K562 (cell line): ENCODE results near the gene WWOX. TPM values are rescaled to one million over a fixed set of nuclear protein-coding genes. Genes with fewer than 3 reads are reported as not detected.

ENCODE experiments used
- ATAC-seq: fragments of 200-7000 bp; cut with Tn5 transposase; 3 replicates; pipeline ENCODE4 v1.9.1; 2020; ENCODE audit warnings: moderate library complexity
- BruUV-seq: library from RNA; stranded (reverse); fragments of 400-500 nt; replicated peaks from 2 replicates; lab custom pipeline; 2021; lab: Mats Ljungman, UMichigan
- CTCF ChIA-PET: fragments of 300-600 bp; formaldehyde crosslinking; extraction: SDS; loops from one replicate; lab custom pipeline; 2021; ENCODE audit warnings: low intra/inter-chr PET ratio; lab: Yijun Ruan, JAX
- POLR2A ChIA-PET: fragments of 300-600, 350-650 bp; sonication (Branson Sonifier 250); formaldehyde crosslinking; extraction: SDS; loops from one replicate; lab custom pipeline; 2021; ENCODE audit warnings: antibody characterized with exemption, inconsistent platforms; lab: Yijun Ruan, JAX
- DNase-seq, 4 experiments: peaks; one replicate each; pipeline versions ENCODE4 v3.0.0 to v3.0.0-alpha.2; 2011 to 2018; ENCODE audit warnings: low spot score in 3 of 4, mixed read lengths in 3 of 4; ENCODE audit errors: extremely low read depth in 1 of 4
- FAIRE-seq: peaks from 2 replicates; lab custom pipeline; 2011; peaks lifted over from hg19 to GRCh38; lab: Jason Lieb, UNC
- H2AFZ ChIP-seq: 2 replicates; pipeline ENCODE4 v1.6.0; 2011; ENCODE audit warnings: low read depth, low read length, control low read depth, inconsistent platforms
- H3K27ac ChIP-seq: fragments of 200-600 bp; 3 replicates; pipeline ENCODE4 v1.8.0; 2011; ENCODE audit warnings: low read depth, mild to moderate bottlenecking, control low read depth, inconsistent platforms, low read length, moderate library complexity, mixed read lengths; ENCODE audit errors: extremely low read depth
- H3K27me3 ChIP-seq, 2 experiments: fragments of 300-600 bp in 1 of 2; 2 replicates in 1 of 2; 3 replicates in 1 of 2; pipeline versions ENCODE4 v1.6.0 to v1.8.0; 2011; ENCODE audit warnings: inconsistent platforms in 2 of 2, low read length in 2 of 2, mild to moderate bottlenecking in 1 of 2, mixed read lengths in 1 of 2, moderate library complexity in 1 of 2; ENCODE audit not compliant: control insufficient read depth in 2 of 2, insufficient read depth in 2 of 2
- H3K36me3 ChIP-seq: fragments of 300-600 bp; 3 replicates; pipeline ENCODE4 v1.8.0; 2011; ENCODE audit warnings: mild to moderate bottlenecking, low read length, inconsistent platforms; ENCODE audit not compliant: control insufficient read depth, insufficient read depth
- H3K4me1 ChIP-seq, 2 experiments: fragments of 200-600 bp in 1 of 2; replicated peaks in 1 of 2; 2 replicates in 1 of 2; 3 replicates in 1 of 2; pipeline versions ENCODE4 v1.5.1 to v1.8.0; 2011; ENCODE audit warnings: inconsistent platforms in 2 of 2, low read length in 2 of 2, mild to moderate bottlenecking in 1 of 2, mixed read lengths in 1 of 2, moderate library complexity in 1 of 2; ENCODE audit not compliant: control insufficient read depth in 2 of 2, insufficient read depth in 2 of 2
- H3K4me2 ChIP-seq: 2 replicates; pipeline ENCODE4 v1.6.1; 2011; ENCODE audit warnings: low read length, control low read depth, inconsistent platforms, mixed read lengths; ENCODE audit not compliant: insufficient read depth
- H3K4me3 ChIP-seq: fragments of 200-600 bp; sonication (generic), shearing (Covaris generic); 2 replicates; pipeline ENCODE4 v1.5.1; 2016; ENCODE audit warnings: control low read depth, inconsistent platforms
- H3K79me2 ChIP-seq: fragments of 200-600 bp; 3 replicates; pipeline ENCODE4 v1.8.0; 2011; ENCODE audit warnings: low read length, inconsistent platforms; ENCODE audit not compliant: control insufficient read depth, insufficient read depth
- H3K9ac ChIP-seq, 2 experiments: 2 replicates each; pipeline versions ENCODE4 v1.6.0 to v1.6.1; 2011; ENCODE audit warnings: low read depth in 2 of 2, low read length in 2 of 2, control low read depth in 1 of 2, inconsistent platforms in 1 of 2, mild to moderate bottlenecking in 1 of 2, mixed read lengths in 1 of 2; ENCODE audit not compliant: insufficient read depth in 1 of 2
- H3K9me1 ChIP-seq: one replicate; pipeline ENCODE4 v1.6.0; 2011; ENCODE audit warnings: inconsistent platforms, mild to moderate bottlenecking, low read length, moderate library complexity; ENCODE audit not compliant: control insufficient read depth, insufficient read depth
- H3K9me3 ChIP-seq: replicated peaks from 2 replicates; pipeline ENCODE4 v1.5.1; 2011; ENCODE audit warnings: low read depth, low read length, inconsistent platforms; ENCODE audit not compliant: control insufficient read depth, insufficient read depth
- H4K20me1 ChIP-seq: replicated peaks from 2 replicates; pipeline ENCODE4 v1.6.1; 2011; ENCODE audit warnings: low read length, inconsistent platforms, mixed read lengths; ENCODE audit not compliant: control insufficient read depth, insufficient read depth
- ELF4 ChIP-seq: fragments of 450-650 bp; formaldehyde crosslinking; IDR thresholded peaks from 2 replicates; pipeline ENCODE4 v1.4.0; 2022; ENCODE audit warnings: missing genetic modification characterization
- GATAD2A ChIP-seq: fragments of 450-650 bp; IDR thresholded peaks from 2 replicates; pipeline ENCODE4 v1.6.1; 2017
- KAT2B ChIP-seq: IDR thresholded peaks from one replicate; pipeline ENCODE4 v1.6.1; 2012; ENCODE audit warnings: low read depth, mild to moderate bottlenecking, control low read depth, inconsistent platforms, low read length, moderate library complexity
- KLF1 ChIP-seq: fragments of 450-650 bp; IDR thresholded peaks from 2 replicates; pipeline ENCODE4 v1.6.1; 2016; ENCODE audit warnings: missing genetic modification characterization, missing compliant biosample characterization
- OTX1 ChIP-seq: fragments of 450-650 bp; formaldehyde crosslinking; IDR thresholded peaks from 2 replicates; pipeline ENCODE4 v1.4.0; 2022; ENCODE audit warnings: mild to moderate bottlenecking
- RBM17 ChIP-seq: fragments of 200-400 bp; formaldehyde crosslinking; IDR thresholded peaks from 2 replicates; pipeline ENCODE4 v1.6.1; 2017; ENCODE audit warnings: low read depth, mild to moderate bottlenecking, low read length, borderline replicate concordance
- RBM25 ChIP-seq: fragments of 200-400 bp; formaldehyde crosslinking; IDR thresholded peaks from 2 replicates; pipeline ENCODE4 v1.6.1; 2018; ENCODE audit warnings: low read length, low read depth, moderate library complexity; ENCODE audit not compliant: severe bottlenecking
- SMC3 ChIP-seq: conservative IDR thresholded peaks from 2 replicates; pipeline ENCODE4 v1.6.1; 2011; ENCODE audit warnings: low read depth, low read length, improper control_type of control experiment; ENCODE audit not compliant: insufficient read depth
- STAG1 ChIP-seq: sonication (generic); formaldehyde crosslinking; IDR thresholded peaks from 2 replicates; pipeline ENCODE4 v1.5.0; 2020; ENCODE audit warnings: missing genetic modification reagents, borderline replicate concordance
- TAF7 ChIP-seq: fragments of 450-650 bp; IDR thresholded peaks from 2 replicates; pipeline ENCODE4 v1.6.1; 2016; ENCODE audit warnings: missing genetic modification characterization, missing compliant biosample characterization
- ZNF224 ChIP-seq: sonication (generic); formaldehyde crosslinking; IDR thresholded peaks from 2 replicates; pipeline ENCODE4 v1.8.0; 2022; ENCODE audit warnings: mild to moderate bottlenecking, missing genetic modification reagents
- ZNF696 ChIP-seq: fragments of 250-450 bp; sonication (Bioruptor Pico); conservative IDR thresholded peaks from 2 replicates; pipeline ENCODE4 v1.4.0; 2020; ENCODE audit warnings: mild to moderate bottlenecking, moderate library complexity
- ZNF699 ChIP-seq: fragments of 250-450 bp; sonication (Bioruptor Pico); IDR thresholded peaks from 2 replicates; pipeline ENCODE4 v1.8.0; 2021; ENCODE audit warnings: mild to moderate bottlenecking, moderate library complexity; ENCODE audit not compliant: insufficient replicate concordance
- WGBS: fragments of 100-300 bp; shearing (Covaris generic); methylation state at CpG from one replicate; pipeline ENCODE4 v1.1.6; 2016; ENCODE audit warnings: low coverage, mixed read lengths; ENCODE audit not compliant: insufficient coverage; ENCODE audit errors: missing lambda C conversion rate; 5-methylcytosine and 5-hydroxymethylcytosine counted together
- in situ Hi-C: fragments of 300-500 bp; cut with MboI; formaldehyde crosslinking; loops from 4 replicates; pipeline ENCODE4 v1.15.0; 2018; ENCODE audit warnings: inconsistent platforms, mixed read lengths
- intact Hi-C: fragments of 100-400 bp; cut with micrococcal nuclease; formaldehyde crosslinking; loops from 2 replicates; pipeline ENCODE4 v1.14.2; 2022
- polyA plus RNA-seq, 8 experiments: library from polyadenylated mRNA; depleted of rRNA in 4 of 8; stranded (reverse) in 5 of 8; unstranded in 3 of 8; fragments of >200 nt; fragmentation: Nextera tagmentation in 2 of 8; fragmentation: Illumina TruSeq in 1 of 8; extraction: Ambion mirVana in 2 of 8; extraction: Trizol in 1 of 8; gene quantifications; 2 replicates each; pipeline versions ENCODE4 v1.2.1 to v1.2.3, GENCODE V29; 2011 to 2014; ENCODE audit warnings: inconsistent platforms in 1 of 8, missing spikeins in 1 of 8
- total RNA-seq, 7 experiments: library from RNA; depleted of rRNA in 6 of 7; stranded (reverse); fragments of >200 nt in 6 of 7; fragmentation: Illumina TruSeq in 2 of 7; extraction: Trizol in 2 of 7; gene quantifications; 2 replicates each; pipeline versions ENCODE4 v1.2.1 to v1.2.3, GENCODE V29; 2011 to 2021; ENCODE audit warnings: low replicate concordance in 1 of 7
- TF ChIP-seq, protein P1 (sequence below): fragments of 450-650 bp; formaldehyde crosslinking; IDR thresholded peaks from 2 replicates; pipeline ENCODE4 v1.4.0; 2020; ENCODE audit warnings: mild to moderate bottlenecking, moderate library complexity
- TF ChIP-seq, protein P2 (sequence below): IDR thresholded peaks from 2 replicates; pipeline ENCODE4 v1.6.1; 2014; ENCODE audit warnings: antibody characterized with exemption
- TF ChIP-seq, protein P3 (sequence below): sonication (generic); formaldehyde crosslinking; IDR thresholded peaks from 2 replicates; pipeline ENCODE4 v1.8.0; 2022; ENCODE audit warnings: missing genetic modification reagents, mild to moderate bottlenecking, borderline replicate concordance

WWOX gene
- total and polyA plus RNA-seq, 9 of the 15 experiments (the other 6 are each of a cell fraction or from before 2014, with no cell fraction given) = 1.6 to 22.7 (median 8.1) TPM

DNA sequence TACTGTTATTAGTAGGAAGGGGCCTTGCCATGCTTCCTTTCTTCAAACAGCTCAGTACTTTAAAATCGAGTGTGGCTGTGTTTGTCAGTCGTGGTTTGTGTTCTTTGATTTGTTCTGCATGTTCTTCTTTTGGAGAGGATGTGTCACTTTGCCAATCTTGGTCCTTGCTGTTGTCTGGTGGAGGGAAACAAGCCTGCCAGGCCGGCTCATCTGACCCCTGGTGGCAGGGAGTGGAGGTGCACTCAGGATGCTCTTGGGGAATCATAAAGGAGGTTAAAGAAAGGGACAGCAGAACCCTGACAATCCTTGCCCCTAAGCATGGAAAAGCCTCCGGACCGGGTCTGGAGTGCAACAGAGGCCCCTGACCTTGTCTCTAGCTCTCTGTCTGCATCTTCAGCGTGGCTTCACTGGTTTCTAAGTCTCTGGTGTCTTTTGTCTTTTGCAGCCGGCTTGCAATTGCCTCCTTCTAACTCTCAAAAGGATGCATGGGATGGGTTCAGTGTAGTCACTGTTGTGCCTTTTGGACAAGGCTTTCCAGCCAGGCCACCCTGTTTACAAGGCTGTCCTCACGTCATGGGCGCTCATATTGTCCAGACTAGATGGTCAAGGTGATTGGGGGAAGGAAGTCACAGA, 135.8 kb downstream of the WWOX start:
- ATAC-seq = peak; percentile 96
- Histone ChIP-seq H3K27me3 (peaks cover 3 to 8% of the 10 kb centered on the region in 2 experiments; a peak in 3 of 5 replicates), H3K9ac (no peak overlapping the region), H3K9me3 (no peaks in the 10 kb centered on the region), H3K36me3 (no peaks in the 10 kb centered on the region), H3K4me2 (no peak overlapping the region), H4K20me1 (no peaks in the 10 kb centered on the region), H3K27ac (no peak overlapping the region), H3K9me1 (no peaks in the 10 kb centered on the region), H3K4me3 (no peak overlapping the region), H2AFZ (no peak overlapping the region), H3K79me2 (no peaks in the 10 kb centered on the region), H3K4me1 (no peaks in the 10 kb centered on the region)
- ChIA-PET POLR2A (no interaction called here), CTCF (interaction anchor here (0.6 to 2.4 kb wide), 3 partner anchors 10 to 999 kb away, joined by 4 to 11 read pairs (median 4); no protein-coding TSS in a partner anchor)
- FAIRE-seq = peak; percentile 86
- in situ Hi-C loops = no loop called here
- peak; percentile 72 to 85 (median 80) for DNase-seq
- intact Hi-C loops = loop anchor here (2.0 to 10.0 kb wide), 3 partner anchors 112 to 560 kb away; no protein-coding TSS in a partner anchor
- BruUV-seq = no TSS peak
- WGBS = 7% methylated on average over 9 of the region's 9 CpGs
- TF ChIP-seq ZNF696 (CRISPR knock-in tag) = no peak
- peak; percentile 57; the same call in 1 of the 2 replicates for TF ChIP-seq OTX1 (CRISPR knock-in tag)
- TF ChIP-seq, protein P1, sequence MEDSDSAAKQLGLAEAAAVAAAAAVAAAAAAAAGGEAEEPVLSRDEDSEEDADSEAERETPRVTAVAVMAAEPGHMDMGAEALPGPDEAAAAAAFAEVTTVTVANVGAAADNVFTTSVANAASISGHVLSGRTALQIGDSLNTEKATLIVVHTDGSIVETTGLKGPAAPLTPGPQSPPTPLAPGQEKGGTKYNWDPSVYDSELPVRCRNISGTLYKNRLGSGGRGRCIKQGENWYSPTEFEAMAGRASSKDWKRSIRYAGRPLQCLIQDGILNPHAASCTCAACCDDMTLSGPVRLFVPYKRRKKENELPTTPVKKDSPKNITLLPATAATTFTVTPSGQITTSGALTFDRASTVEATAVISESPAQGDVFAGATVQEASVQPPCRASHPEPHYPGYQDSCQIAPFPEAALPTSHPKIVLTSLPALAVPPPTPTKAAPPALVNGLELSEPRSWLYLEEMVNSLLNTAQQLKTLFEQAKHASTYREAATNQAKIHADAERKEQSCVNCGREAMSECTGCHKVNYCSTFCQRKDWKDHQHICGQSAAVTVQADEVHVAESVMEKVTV (CRISPR knock-in tag) = peak; percentile 55
- no peak for TF ChIP-seq STAG1 (CRISPR knock-in tag)
- TF ChIP-seq ZNF224 (CRISPR knock-in tag) = no peak
- TF ChIP-seq, protein P2, sequence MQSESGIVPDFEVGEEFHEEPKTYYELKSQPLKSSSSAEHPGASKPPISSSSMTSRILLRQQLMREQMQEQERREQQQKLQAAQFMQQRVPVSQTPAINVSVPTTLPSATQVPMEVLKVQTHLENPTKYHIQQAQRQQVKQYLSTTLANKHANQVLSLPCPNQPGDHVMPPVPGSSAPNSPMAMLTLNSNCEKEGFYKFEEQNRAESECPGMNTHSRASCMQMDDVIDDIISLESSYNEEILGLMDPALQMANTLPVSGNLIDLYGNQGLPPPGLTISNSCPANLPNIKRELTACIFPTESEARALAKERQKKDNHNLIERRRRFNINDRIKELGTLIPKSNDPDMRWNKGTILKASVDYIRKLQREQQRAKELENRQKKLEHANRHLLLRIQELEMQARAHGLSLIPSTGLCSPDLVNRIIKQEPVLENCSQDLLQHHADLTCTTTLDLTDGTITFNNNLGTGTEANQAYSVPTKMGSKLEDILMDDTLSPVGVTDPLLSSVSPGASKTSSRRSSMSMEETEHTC = no peak
- no peak for TF ChIP-seq TAF7 (tag)
- no peak for TF ChIP-seq RBM17
- TF ChIP-seq KAT2B = no peak
- TF ChIP-seq GATAD2A = no peak
- 0 out of 2 replicates have a peak, but pooled peaks have one; percentile 24 for TF ChIP-seq ELF4
- no peak for TF ChIP-seq RBM25
- TF ChIP-seq ZNF699 = no peak
- TF ChIP-seq KLF1 = no peak
- TF ChIP-seq, protein P3, sequence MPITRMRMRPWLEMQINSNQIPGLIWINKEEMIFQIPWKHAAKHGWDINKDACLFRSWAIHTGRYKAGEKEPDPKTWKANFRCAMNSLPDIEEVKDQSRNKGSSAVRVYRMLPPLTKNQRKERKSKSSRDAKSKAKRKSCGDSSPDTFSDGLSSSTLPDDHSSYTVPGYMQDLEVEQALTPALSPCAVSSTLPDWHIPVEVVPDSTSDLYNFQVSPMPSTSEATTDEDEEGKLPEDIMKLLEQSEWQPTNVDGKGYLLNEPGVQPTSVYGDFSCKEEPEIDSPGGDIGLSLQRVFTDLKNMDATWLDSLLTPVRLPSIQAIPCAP = no peak
- peak; percentile 83 for TF ChIP-seq SMC3
